Activated CD8-positive, alpha-beta memory T cell treated with anti-CD3 and anti-CD28 coated beads, Interleukin-2, amount 50 U/mL, for 1 hour (primary cell): ENCODE measurements around the gene BSCL2.
"Not testable (repeated sequence)": the region's sequence is repeated elsewhere in the genome, so short reads cannot be mapped to it uniquely, and the experiment has no call there.

ENCODE experiments used
- DNase-seq: peaks from one replicate; pipeline ENCODE4 v3.0.0-alpha.2; 2020; ENCODE audit errors: extremely low read depth

The BSCL2 gene

DNA sequence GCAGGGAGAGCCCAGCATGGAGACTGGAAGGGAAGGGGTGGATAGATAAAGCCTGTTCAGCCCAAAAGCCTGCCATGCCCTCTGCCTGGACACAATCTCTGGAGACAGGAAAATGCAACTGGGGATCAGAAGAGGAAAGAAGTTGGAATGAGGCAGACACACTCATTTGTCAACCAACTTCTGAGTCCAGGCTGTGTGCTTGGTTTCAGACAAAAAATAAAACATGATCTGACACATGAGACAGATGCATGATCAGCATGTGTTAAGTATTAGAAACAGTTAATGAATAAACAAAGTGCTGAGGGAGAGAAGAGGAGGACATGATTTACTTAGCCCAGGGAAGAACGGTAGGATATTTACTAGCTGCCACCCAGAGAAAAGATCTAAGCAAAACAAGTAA is 18.7 kb downstream of the BSCL2 start:
- no peak for DNase-seq

DNA sequence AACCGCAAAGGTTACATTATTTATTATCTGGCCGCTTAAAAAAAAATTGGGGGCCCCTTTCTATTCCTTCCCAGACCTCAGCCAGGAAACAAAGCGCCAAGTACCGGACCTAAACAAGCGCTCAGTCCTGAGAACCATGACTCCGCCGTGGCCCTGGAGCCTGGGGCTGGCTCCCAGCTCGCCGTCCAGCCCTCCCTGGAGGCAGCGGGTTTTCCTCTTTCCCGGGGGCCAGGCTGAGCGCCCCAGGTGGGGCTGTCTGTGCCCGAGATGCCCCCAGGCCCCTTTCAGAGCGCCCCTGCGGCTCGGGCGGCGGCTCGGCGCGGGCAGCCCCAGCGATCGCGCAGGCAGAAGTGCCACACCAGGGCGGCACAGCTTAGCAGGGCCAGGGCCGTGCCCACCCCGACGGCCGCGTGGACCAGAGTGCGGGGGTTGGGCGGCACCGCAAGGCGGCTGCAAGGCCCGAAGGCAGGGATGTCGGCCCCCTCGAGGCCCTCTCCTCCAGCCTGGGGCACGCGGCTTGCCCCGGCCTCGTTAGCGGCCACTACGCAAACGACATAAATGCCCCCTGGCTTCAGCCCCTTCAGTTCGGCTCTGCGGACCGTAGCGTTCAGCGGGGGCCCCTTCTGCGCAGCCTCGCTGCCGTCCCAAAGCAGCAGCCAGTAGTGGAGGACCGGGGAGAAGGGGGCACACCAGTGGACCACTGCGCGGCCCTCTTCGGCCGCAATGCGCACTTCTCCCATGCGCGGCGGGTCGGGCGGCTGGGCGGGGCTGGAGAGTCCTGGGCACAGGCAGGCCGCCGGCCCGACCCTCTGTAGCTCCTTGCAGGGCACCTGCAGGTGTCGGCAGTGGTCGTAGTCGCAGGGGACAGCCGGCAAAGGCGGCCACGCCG is 19.5 kb downstream of the BSCL2 start:
- DNase-seq: no peak

DNA sequence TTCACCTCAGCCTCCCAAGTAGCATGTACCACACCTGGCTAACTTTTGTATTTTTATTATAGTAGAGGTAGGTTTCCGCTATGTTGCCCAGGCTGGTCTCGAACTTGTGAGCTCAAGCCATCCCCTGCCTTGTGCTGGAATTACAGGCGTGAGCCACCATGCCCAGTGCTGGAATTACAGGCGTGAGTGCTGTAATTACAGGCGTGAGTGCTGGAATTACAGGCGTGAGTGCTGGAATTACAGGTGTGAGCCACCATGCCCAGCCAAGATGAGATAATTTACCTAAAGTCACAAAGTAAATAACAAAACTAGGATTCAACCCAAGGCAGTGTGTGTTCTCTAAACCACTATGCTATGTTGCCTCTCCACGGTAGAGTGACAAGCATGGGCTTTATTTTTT is 24.7 kb downstream of the BSCL2 start:
- DNase-seq: no peak

- no peak for DNase-seq
These were observed 26.4 kb downstream of the BSCL2 start for GRCh38 chr11:62680825-62681240.

GRCh38 chr11:62678770-62679696 is 28.2 kb downstream of the BSCL2 start, which contains the start of gene UBXN1:
Gene UBXN1 (minus strand): TSS chr11:62679073. CDS start chr11:62678923, 150 bp downstream.
- peak; percentile 50 for DNase-seq

GRCh38 chr11:62678433-62678769 is 28.8 kb downstream of the BSCL2 start:
- no peak for DNase-seq

DNA sequence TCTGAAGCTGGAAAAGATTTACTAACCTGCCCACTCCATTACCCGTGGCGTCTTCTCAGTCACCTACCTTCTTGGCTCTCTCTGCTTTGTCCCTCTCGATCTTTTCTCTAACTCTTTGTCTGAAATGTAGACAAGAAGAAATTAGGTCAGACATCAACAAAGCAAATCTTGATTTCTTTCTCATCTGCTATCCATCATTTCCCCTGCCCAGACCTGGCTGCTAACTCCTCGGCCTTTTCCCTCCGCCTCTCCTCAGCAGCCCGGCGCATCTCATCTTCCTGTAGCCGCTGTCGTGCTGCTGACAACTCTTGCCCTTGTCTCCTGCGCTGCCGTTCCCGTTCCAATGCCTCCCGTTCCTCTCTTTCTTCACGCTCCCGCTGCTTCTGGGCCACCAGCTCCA is 29.5 kb downstream of the BSCL2 start:
- no peak for DNase-seq

- no peak for DNase-seq
These were observed 30.1 kb downstream of the BSCL2 start for GRCh38 chr11:62677156-62677555.

GRCh38 chr11:62676698-62677097 is 30.5 kb downstream of the BSCL2 start:
- DNase-seq: no peak

DNA sequence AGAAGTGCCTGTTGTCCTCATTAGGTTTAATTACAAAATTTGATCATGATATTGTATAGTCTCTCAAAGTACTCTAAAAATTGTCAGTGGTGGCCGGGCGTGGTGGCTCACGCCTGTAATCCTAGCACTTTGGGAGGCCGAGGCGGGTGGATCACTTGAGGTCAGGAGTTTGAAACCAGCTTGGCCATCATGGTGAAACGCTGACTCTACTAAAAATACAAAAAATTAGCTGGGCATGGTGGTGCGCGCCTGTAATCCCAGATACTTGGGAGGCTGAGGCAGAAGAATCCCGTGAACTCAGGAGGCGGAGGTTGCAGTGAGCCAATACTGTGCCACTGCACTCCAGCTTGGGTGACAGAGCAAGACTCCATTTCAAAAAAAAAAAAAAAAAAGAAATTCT is 31.8 kb downstream of the BSCL2 start:
- DNase-seq: not testable (repeated sequence)

GRCh38 chr11:62673196-62673525 is 34.1 kb downstream of the BSCL2 start:
- DNase-seq: no peak

DNA sequence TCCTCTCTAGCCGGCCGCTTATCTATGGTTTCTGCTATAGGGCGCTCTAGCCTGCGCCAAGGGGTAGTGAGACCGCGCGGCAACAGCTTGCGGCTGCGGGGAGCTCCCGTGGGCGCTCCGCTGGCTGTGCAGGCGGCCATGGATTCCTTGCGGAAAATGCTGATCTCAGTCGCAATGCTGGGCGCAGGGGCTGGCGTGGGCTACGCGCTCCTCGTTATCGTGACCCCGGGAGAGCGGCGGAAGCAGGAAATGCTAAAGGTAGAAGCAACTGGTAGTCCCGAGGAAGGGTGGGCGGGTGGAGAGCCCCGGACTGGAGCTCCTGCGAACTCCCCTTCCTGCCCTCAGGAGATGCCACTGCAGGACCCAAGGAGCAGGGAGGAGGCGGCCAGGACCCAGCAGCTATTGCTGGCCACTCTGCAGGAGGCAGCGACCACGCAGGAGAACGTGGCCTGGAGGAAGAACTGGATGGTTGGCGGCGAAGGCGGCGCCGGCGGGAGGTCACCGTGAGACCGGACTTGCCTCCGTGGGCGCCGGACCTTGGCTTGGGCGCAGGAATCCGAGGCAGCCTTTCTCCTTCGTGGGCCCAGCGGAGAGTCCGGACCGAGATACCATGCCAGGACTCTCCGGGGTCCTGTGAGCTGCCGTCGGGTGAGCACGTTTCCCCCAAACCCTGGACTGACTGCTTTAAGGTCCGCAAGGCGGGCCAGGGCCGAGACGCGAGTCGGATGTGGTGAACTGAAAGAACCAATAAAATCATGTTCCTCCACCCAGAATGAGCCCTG is 35.4 kb downstream of the BSCL2 start, which contains the start of the genes LBHD1 and UQCC3:
Gene LBHD1, minus strand, starts transcription at position 660 of the 782 bp plus-strand sequence. CDS start 2,236 bp downstream, outside the sequence.
Gene UQCC3, plus strand, starts transcription at position 66 of the 782 bp plus-strand sequence. Its CDS starts 73 bp downstream, at position 139.
- no peak for DNase-seq

GRCh38 chr11:62671236-62671607 is 36.0 kb downstream of the BSCL2 start:
- no peak for DNase-seq

DNA sequence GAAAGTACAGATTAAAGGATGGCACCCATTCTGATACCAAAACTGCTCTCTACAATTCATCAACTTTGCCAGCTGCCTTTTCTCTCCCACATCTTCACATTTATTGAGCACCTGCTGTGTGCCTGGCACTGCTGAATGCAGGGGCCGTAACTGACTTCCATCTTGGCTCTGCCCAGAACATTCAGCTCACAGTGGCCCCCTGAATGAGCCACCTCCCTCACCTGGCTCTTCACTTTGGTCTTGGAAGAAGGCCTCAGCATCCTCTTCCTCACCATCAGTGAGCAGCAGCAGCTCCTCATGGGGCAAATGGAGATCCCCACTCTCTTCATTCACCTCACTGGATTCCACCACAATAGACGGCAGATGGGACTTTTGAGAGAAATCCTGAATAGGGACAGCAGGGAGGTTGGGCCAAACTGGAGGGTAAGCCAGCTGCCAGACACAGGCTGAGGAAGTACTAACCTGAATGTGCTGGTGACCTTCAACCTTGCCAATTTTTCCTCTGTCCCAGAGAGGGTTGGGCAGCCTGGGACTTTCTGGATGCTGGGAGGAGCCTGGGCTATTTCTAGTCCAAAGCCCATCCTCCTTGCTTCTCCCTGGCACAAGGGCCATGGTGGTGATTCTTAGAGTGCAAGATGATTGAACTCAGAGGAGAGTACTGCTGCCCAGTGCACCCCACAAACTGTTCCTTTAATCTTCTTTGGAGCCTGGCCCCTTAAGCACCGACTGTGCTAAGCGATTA is 37.6 kb downstream of the BSCL2 start:
- DNase-seq: no peak

- no peak for DNase-seq
These were observed 39.8 kb downstream of the BSCL2 start for GRCh38 chr11:62667460-62667859.

DNA sequence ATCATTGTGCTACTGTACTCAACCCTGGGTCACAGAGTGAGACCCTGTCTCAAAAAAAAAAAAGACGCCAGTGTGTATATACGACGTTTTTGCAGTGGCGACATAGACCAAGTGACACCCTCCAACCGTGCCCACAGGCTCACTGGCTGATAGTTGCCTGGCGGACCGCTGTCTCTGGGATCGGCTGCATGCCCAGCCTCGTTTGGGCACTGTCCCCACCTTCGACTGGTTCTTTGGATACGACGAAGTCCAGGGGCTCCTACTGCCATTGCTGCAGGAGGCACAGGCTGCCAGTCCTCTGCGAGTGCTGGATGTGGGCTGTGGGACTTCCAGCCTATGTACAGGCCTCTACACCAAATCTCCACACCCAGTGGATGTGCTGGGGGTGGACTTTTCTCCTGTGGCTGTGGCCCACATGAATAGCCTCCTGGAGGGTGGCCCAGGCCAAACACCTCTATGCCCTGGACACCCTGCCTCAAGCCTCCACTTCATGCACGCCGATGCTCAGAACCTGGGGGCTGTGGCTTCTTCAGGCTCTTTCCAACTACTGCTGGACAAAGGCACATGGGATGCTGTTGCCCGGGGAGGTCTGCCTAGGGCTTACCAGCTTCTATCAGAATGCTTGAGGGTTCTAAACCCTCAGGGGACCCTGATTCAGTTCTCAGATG is 40.8 kb downstream of the BSCL2 start:
- no peak for DNase-seq

- no peak for DNase-seq
These were observed 41.5 kb downstream of the BSCL2 start for GRCh38 chr11:62665599-62666258.

DNA sequence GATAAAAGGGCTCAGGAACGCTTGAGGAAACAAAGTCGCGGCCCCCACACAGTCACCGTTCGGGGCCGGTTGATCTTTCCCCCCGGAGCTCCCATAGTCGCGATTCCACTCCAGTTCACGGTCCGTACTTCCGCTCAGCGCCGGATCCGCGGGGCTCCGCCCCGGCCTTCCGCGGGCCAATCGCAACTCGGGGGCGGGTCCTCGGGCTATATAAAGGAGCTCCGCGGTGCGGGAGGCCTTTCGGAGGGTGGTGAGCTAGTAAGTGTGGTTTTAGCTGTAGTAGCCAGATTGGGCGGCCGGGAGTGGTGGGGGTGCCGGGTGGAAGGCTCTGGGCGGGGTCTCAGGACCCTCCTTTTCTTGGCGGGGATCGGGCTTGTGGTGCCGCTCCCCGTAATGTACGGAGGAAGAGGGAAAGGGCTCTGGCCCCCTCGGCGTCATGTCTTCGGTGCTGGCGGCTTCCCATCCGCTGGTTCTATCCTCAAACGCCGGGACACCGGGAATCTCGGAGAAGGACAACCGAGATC is 42.1 kb downstream of the BSCL2 start, which contains the start of the genes C11orf98 and CSKMT:
Gene C11orf98, minus strand, starts transcription at position 136 of the 524 bp plus-strand sequence. Its CDS starts 41 bp downstream, at position 95.
Gene CSKMT, plus strand, starts transcription at position 238 of the 524 bp plus-strand sequence. CDS start 568 bp downstream, outside the sequence.
- DNase-seq: peak; percentile 87

DNA sequence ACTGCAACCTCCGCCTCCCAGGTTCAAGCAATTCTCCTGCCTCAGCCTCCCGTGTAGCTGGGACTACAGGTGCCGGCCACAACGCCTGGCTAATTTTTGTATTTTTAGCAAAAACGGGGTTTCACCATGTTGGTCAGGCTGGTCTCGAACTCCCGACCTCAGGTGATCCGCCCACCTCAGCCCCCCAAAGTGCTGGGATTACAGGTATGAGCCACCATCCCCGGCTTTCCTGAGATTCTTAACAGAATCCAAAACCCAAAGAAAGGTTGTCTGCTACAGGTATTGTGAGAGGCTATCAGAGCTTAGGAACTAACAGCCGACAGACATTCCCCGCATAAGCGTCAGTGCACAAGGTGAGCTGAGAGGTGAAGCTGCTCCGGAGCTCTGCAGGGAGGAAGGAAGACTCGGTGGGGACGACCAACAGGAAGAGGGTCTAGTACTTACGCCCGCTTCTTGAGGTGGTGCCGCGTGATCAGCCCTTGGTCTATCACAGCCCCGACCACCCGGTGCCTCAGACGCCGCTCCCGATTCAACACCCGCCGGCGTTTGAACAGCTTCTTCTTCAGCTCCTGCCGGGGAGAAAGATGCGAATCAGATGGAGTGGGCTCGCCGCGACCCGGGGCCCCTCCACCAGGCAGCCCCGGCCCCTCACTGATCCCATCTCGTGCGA is 42.7 kb downstream of the BSCL2 start:
- no peak for DNase-seq
